ENCODE measurements around the gene MAFG.

MAFG gene

DNA sequence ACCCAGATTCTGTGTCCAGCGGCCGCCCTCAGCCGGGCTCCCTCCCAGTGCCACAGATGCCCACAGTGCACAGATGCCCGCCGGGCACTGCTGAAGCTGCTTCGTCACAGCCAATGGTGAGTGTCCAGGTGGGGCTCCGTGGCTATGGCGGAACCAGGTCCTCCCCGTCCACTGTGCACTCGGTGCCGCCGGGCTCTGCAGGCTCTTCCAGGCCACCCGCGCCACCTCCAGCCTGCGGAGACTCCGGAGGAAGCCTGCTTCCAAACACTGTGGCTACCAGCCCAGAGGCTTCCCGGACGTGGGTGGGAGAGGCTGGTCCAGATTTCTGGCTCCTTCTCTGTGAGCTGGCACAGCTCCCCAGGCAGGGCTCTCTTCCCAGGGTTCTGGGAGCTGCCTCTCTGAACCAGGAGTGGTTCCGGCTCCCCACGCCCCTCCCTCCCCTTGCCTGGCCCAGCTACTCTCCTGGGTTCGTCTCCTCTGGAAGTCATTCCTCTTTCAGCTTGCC, 12.4 kb upstream of the MAFG start:
- DNase-seq (ENCODE audit: low read depth), result no peak

GRCh38 chr17:81939218-81939617, 11.7 kb upstream of the MAFG start:
- DNase-seq (ENCODE audit: low read depth), result no peak

DNA sequence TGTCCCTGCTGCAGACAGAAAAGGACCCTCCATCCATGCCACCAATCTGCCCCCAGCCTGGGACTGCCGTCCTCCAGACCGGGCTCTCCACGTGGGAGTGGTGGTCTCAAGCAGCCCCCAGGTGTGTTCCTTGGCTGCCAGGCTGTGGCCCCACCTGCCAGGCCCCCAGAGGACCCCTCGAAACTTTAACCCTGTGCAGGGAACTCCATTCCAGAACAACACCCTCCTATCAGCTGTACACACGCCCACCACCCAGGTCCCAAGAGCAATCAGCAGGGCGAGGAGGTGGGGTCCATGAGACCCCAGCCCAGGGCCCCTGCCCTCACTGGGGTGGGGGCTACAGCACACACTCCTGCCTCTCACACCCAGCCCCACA, 8.2 kb upstream of the MAFG start:
- no peak for DNase-seq (ENCODE audit: low read depth)

DNA sequence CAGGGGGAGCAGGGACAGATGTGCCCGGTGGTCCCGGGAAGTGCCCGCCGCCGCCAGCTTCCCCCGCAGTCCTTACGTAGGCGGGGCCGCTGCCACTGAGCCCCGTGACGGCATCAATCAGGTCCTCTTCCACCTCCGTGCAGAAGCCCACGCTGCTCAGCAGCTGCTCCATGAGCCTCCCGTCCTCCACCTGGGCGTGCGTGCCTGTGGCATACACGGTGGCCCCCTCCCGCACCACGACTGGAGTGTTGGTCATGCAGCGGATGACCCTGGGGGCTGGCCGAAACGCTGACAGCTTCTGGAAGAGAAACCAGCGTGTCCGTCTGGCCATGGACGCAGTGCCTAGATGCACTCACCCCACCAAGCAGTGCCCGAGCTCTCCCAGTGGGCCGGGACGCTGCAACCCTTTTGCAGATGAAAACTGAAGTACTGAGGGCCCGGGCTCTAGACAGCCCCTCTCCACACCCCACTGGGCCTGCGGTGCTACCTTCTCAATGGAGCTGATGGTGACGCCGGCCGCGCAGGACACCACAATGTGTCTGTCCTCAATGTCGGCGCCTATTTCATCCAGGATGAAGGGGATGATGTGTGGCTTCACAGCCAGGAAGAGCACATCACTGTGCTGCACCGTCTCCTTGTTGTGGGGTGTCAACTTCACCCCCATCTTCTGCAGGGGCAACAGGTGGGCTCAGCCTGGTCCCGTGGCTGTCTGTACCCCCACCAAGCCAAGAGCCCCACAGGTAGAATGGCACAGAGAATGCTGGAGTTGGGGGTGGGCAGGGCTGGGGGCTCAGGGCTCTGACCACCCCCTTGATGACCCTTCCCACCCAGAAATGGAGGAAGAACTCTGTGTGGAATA, 7.5 kb upstream of the MAFG start:
- DNase-seq (ENCODE audit: low read depth), result no peak

- no peak for DNase-seq (ENCODE audit: low read depth)
These were observed 6.7 kb upstream of the MAFG start for GRCh38 chr17:81934098-81934757.

DNA sequence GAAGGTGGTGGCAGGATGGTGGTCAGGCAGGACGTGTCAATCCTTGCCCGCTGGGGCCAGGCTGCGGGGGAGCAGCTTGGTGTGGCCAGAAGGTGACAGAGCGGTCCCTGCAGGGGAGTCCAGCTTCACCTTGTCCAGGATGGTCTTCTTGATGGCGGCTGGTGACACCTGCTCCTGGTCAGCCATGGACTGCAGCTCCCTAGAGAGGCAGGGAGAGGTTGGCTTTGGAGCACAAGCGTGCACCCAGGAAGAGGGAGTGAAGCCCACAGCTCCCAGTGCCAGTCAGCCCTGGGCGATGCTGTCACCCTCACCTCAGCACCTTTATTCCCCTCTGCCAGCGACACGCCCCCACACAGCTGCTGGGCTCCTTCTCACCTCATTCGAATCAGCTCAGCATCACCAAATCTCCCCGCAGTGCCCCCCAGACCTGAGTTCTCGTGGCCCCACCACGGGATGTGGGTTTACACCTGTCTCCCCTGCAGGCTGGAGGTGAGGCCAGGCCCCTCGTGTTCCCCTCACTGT, 5.7 kb upstream of the MAFG start:
- DNase-seq (ENCODE audit: low read depth), result no peak

DNA sequence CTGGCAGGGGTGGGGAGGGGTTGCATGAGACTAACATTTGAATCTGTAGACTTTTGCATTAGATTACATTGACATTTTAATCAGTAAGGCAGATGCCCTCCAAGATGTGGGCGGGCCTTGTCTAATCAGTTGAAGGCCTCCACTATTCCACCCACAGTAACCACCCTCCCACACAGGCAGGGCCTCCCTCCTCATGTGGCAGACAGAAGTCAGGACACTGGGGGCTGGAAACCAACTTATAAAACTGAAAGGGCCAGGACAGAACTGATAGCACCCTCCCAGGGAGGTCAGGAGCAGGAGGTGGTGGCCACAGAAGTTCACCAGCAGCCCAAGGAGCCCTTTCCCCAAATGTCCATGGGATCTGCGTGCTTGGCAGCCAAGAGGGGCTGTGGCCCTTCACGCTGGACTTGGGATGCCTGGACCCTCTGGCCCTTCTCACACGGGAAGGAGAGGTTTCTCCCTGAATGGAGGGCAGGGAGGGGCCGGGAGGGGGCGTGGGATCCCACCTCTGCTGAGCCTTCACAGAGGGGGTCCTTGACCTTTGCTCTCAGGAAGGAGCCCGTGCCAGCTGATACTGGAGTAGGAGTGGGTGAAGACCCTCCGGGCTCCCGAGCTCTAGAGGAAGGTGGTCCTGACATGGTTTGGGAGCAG, 4.9 kb upstream of the MAFG start:
- no peak for DNase-seq (ENCODE audit: low read depth)

DNA sequence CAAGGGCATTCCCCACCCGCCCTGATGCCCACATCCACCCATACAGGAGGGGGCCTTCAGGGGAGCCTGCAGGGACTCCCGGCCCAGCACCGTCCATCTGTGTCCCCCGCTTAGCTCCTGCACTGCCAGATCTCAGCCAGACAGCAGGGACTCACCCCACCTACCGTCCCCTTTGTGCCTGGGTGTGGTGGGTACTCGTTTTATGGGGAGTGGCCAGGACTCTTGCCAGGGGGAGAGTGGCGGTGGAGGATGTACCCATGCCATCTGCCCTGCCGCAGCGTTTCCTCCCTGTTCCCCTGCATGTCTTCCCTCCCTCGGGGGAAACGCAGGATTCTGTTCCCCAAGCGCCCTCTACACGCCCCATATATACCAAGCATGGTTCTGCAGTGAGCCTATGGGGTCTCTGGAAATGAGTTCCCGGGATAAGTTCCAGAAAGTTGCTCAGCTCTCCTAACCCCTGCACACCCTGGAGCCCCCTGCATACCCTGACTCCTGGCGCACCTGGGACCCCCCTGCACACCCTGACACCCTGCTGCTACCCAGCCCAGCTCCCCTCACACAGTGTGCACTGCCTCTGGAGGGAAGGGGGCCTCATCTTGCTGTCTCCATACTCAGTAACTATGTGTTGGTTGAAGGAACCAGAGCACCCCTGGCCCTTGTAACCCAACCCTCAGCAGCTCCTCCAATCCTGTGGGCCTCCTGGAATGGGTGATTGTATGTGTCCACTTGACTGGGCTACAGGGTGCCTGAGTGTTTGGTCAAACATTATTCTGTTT, 4.2 kb upstream of the MAFG start:
- DNase-seq (ENCODE audit: low read depth), result no peak

- DNase-seq (ENCODE audit: low read depth), result no peak
These were observed 3.6 kb upstream of the MAFG start for GRCh38 chr17:81931189-81931556.

DNA sequence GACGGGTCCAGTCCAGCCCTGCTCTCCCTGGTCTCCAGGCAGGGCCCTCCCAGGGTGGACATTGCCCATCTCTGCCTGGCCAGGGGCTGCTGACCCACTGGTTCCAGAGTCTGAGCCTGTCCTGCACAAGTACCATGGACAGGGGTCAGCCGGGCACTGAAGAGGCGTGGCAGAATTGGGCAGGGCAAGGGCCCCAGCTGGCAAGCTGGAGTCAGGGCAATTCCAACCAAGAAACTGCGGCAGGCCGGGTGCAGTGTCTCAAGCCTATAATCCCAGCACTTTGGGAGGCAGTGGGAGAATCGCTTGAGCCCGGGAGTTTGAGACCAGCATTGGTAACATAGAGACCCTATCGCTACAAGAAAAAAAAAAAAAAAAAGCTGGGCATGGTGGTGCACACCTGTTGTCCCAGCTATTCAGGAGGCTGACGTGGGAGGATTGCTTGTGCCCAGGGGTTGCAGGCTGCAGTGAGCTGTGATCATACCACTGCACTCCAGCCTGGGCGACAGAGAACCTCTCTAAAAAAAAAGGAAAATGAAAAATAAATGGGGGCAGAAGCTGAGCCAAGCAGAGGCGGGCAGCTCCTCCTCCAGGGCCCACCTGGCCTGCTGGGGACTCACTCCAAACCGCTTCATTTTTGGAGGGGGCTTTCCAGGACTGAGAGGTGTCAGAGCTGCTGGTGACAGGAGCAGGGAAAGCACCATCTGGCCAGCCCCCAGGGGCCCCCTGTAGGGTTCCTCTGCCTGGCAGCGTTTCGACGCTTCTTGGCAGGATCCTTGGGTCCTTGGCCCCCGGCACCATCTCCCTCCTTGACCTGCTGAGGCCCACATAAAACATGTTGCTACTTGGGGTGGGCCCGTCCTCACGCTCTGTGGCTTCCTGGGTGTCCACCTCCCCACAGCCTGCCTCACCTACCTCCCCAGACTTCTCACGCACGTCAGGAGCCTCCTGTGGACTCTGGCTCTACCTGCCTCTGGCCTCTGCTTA, 2.9 kb upstream of the MAFG start:
- no peak for DNase-seq (ENCODE audit: low read depth)

- DNase-seq (ENCODE audit: low read depth), result no peak
These were observed 2.0 kb upstream of the MAFG start for GRCh38 chr17:81929253-81930141.

GRCh38 chr17:81928544-81929252, 1.2 kb upstream of the MAFG start:
- DNase-seq (ENCODE audit: low read depth), result no peak

DNA sequence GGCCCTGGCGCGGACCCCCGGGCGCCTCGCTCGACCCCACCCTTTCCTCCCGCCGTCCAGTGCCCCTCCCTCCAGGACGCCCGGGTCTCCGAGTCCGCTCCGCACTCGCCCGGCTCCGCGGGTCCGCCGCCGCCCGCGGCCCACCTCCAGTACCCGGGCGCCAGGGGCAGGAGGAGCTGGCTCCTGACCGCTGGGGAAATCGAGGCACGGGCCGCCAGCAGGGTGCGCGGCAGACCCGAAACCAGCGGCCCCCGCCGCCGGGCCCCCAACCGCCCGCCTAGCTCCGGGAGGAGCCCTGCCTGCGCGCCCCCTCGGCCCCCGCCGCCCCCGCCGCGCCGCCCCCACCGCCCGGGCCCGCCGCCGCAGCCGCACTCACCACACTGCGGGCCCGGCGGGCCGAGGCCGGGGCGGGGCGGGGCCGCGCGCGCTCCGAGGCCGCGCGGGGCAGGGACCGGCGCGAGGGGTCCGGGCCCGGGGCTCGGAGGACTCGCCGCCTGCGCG, 333 bp downstream of the MAFG start:
- DNase-seq (ENCODE audit: low read depth), result peak; percentile 38

GRCh38 chr17:81926451-81927151, 934 bp downstream of the MAFG start:
- peak; percentile 66 for DNase-seq (ENCODE audit: low read depth)

- no peak for DNase-seq (ENCODE audit: low read depth)
These were observed 1.6 kb downstream of the MAFG start for GRCh38 chr17:81925860-81926450.

DNA sequence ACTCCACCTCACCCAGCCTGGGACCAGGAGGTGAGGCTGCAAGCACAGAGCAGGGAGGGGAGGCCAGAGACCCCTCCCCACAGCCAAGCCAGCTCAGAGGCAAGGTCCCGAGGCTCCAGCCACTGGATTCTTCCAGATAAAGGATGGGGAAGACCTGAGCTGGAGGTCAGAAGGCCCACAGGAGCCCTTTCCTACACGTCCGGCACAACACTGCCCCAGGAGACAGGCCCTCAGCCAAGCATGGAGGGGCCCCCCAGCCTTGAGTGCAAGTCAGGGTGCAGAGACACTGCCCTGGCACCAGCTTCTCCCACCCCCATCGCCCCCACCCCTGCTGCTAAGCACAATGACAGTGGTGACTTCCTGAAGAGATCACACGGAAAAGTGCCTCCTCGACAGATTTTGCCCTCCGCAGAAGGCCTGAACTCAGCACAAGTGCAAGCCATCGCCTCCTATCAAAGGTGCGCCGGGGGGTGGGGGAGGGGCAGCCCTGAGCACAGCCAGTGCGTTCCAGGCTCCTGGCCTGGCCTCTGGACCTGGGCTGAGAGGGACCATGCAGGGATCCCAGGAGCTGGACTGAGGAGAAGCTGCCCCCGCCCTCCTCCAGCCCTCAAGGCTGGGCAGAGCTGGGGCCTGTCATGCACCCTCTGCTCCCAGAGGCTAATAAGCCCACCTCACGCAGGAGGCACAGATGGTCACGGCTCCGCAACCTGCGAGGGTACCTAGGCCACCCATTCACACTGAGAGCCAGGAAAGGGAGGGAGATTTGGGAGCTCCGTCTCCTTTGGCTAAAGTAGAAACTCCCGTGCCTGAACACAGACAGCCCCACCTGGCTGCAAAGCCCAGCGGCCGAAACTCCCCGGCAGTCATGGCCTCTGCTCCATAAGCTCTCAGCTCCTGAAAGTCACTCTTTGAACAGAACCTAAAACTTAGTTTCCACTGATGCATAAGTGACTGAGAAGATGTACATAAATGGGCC, 2.7 kb downstream of the MAFG start:
- no peak for DNase-seq (ENCODE audit: low read depth)

Measured in stimulated activated CD4-positive, alpha-beta T cell treated with anti-CD3 and anti-CD28 coated beads, Interleukin-2, amount 100 ng/mL, for 4 hours (primary cell).